Measurements from ENCODE around the gene GIMAP8. TPM values are rescaled to one million over a fixed set of nuclear protein-coding genes. Genes with fewer than 3 reads are reported as not detected.
A peak's percentile ranks its signal among the peaks of the same experiment; 100 is the strongest.

GIMAP8 gene
- total RNA-seq, 2 experiments from 2014 or later, result 7.7 to 9.6 TPM

DNA sequence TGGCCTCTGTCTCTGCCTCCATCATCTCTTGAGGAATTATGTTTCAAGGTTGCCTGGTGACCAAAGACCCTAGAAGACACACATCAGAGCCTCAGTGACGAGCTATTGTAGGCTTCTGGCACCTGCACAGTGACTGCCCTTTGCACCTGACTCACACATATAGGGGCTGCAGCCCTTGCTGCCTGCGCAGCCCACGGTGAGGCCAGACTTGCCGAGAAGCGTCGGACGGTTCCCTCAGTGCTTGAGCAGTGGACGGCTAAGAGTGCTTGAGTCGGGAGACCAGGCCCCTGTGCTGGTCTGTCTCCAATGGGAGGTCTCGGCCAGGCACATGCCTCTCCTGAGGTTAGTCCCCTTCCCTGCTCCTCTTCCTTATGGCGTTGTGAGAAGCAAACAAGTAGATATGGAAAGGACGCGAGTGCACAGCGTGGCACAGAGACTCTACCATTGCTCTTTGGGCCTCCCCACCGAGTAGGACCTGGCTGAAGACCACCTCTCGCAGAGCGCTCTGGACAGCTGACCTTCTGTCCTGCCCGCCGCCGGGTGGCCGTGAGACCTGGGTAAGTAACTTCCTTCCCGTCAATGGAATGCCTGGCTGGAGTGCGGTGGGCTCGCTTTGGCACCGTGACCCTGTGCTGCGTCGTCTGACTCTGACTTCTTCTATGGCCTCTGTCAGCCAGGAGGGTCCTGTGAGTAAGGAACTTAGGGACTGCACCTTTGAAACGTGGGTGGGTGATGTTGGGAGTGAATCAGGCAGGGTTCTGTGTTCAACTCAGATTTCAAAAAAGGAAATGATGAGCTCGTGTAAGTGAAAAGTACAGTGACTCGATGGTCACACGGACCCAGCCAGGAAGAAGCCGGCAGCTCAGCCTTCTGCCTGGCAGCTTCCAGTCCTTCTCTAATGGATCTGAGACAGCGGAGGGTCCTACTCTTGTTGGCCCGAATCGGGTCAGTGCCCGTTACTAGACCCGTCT is 37.6 kb upstream of the GIMAP8 start:
- peaks cover 4% of the 10 kb centered on the region for H3K36me3 Mint-ChIP-seq (ENCODE audit: low read depth)
- no peak overlapping the region for H3K27ac Mint-ChIP-seq
- intact Hi-C loops (cut with DNase I, micrococcal nuclease), result no loop called here
- peaks cover 15% of the 10 kb centered on the region for H3K4me1 Mint-ChIP-seq
- ChIA-PET POLR2A (no interaction called here), CTCF (interaction anchor here (0.7 to 1.5 kb wide), 3 partner anchors 9 to 37 kb away, joined by 3 to 7 read pairs (median 3); no protein-coding TSS in a partner anchor)
- H3K9me3 Mint-ChIP-seq (ENCODE audit: low read depth), result no peaks in the 10 kb centered on the region
- no peaks in the 10 kb centered on the region for H3K27me3 Mint-ChIP-seq
- DNase-seq (no peak), ATAC-seq (peak; percentile 60)
- no peak overlapping the region for H3K4me3 Mint-ChIP-seq

DNA sequence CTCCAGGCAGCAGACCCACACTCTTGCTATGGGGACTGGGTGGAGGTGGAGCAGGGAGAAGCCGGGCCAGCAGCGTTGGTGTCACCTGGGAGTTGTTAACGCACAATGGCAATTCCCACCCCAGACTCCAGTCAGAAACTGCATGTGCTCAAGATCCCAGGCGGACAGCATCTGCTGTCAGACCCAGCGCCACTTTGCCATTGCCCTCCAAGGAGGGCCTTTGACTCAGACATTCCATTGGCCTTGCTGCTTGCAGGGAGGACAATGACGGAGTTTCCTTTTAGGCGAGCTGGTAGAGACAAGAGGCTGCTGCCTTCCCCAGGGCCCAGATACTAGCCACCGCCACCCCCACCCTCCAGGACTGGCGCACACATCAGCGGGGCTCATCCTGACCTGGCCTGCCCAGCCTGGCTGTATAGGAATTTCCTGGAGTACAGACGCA is 36.8 kb upstream of the GIMAP8 start:
- POLR2A ChIA-PET, result no interaction called here
- H3K27me3 Mint-ChIP-seq, result no peaks in the 10 kb centered on the region

DNA sequence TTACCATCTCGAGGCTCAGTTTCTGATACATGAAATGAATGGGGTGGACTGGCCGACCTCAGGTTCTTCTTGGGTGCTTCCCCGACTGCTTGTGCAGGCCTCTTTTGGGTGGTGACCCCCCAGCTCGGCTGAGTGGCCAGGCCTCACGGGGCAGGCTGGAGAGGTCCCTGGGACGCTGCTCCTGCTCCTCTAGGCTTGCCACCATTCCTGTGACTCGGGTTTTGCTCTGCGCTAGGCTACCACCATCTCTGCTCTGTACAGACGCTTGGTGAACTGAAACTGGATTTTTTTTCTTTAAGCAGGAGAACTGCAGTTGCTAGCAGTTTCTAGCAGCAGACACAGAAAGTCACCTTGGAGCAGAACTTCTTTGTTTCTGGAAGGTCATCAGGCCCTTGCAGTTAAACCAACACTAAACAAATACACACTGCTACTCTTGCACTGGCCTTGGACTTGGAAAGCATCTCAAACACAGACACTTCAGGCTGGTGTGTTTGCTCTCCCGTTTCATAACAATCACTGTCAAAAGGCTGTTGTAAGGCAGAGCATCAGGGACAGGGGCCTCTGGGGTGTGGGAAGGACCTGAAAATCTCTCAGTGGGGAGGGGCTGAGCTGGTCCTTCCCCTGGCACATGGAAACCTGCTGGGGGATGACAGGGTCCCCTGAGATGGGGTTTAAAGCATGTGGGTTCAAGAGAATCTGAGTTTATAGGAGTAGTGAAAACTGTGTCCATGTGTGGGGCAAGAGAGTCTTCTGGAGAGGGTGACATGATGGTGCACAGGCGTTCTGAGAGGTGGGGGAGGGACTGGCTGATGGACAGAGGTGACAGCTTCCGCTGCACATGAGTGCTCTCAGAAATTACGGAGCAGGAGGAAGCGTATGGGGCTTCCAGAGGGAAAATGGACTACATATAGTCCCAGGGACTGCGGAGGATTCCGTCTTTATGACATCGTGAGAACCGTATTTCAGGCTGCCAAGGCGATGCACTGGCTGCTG is 35.0 kb upstream of the GIMAP8 start:
- H3K4me1 Mint-ChIP-seq, result peaks cover 9% of the 10 kb centered on the region
- no peak overlapping the region for H3K4me3 Mint-ChIP-seq
- intact Hi-C loops (cut with DNase I, micrococcal nuclease), result no loop called here
- ATAC-seq (no peak), DNase-seq (no peak)
- CTCF ChIA-PET, result interaction anchor here (0.8 kb wide), 1 partner anchor 15 kb away, joined by 4 read pairs; no protein-coding TSS in a partner anchor
- POLR2A ChIA-PET, result no interaction called here
- no peaks in the 10 kb centered on the region for H3K27me3 Mint-ChIP-seq
- H3K36me3 Mint-ChIP-seq (ENCODE audit: low read depth), result no peaks in the 10 kb centered on the region
- H3K9me3 Mint-ChIP-seq (ENCODE audit: low read depth), result no peaks in the 10 kb centered on the region
- no peak overlapping the region for H3K27ac Mint-ChIP-seq

More for the DNA sequence above, 36.8 kb upstream of the GIMAP8 start:
- DNase-seq, result no peak
- no peak for ATAC-seq
- peaks cover 4% of the 10 kb centered on the region for H3K36me3 Mint-ChIP-seq (ENCODE audit: low read depth)
- H3K4me1 Mint-ChIP-seq, result peaks cover 11% of the 10 kb centered on the region
- CTCF ChIA-PET, result interaction anchor here (0.8 to 1.5 kb wide), 2 partner anchors 36 to 37 kb away, joined by 3 to 7 read pairs; no protein-coding TSS in a partner anchor
- H3K4me3 Mint-ChIP-seq, result no peak overlapping the region
- no peaks in the 10 kb centered on the region for H3K9me3 Mint-ChIP-seq (ENCODE audit: low read depth)
- intact Hi-C loops (cut with DNase I, micrococcal nuclease), result no loop called here
- no peak overlapping the region for H3K27ac Mint-ChIP-seq

DNA sequence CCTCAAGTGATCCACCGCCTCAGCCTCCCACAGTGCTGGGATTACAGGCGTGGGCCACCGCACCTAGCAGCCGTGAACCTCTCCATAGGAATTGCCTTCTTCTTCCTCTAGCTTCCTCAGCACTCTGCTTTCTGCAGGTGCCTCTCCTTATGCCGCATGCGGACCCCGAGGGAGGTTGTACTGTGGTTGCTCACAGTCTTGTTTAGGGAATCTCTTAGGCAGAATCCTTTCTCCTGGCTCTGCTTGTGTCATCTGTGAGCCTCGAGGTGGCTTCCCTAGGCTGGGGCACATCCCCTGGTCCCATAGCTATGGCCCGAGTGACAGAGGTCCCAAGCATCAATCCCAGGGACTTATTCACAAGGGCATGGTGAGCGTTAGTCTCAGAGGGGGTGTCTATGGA is 33.2 kb upstream of the GIMAP8 start:
- CTCF ChIA-PET, result interaction anchor here (0.9 to 2.9 kb wide), 2 partner anchors 11 to 55 kb away, joined by 3 to 10 read pairs; no protein-coding TSS in a partner anchor
- Mint-ChIP-seq H3K9me3 (ENCODE audit: low read depth) (no peaks in the 10 kb centered on the region), H3K4me1 (peaks cover 14% of the 10 kb centered on the region), H3K27ac (no peak overlapping the region), H3K36me3 (ENCODE audit: low read depth) (no peaks in the 10 kb centered on the region), H3K4me3 (no peak overlapping the region), H3K27me3 (no peaks in the 10 kb centered on the region)
- no peak for DNase-seq
- no peak for ATAC-seq
- POLR2A ChIA-PET, result no interaction called here
- intact Hi-C loops (cut with DNase I, micrococcal nuclease), result no loop called here

DNA sequence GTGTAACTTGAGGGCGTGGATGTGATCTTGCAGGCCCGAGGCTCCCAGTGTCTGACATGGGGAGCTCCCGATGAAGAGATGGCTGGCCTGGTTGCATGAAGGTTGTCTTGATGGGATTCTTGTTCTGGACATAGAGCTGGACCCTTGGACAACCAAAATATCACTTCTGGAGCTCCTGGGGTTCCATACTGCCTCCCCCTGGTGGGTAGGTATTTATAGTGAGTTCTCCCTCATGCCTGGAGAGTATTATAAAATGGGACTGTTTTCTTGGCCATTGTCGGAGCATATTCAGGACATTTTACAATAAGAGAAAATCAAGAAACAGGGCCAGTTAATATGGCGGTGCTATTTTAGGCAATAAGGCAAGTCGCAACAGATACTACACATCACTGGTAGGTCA is 32.6 kb upstream of the GIMAP8 start:
- Mint-ChIP-seq H3K4me1 (peaks cover 14% of the 10 kb centered on the region), H3K27me3 (no peaks in the 10 kb centered on the region), H3K9me3 (ENCODE audit: low read depth) (no peaks in the 10 kb centered on the region), H3K4me3 (no peak overlapping the region), H3K27ac (no peak overlapping the region), H3K36me3 (ENCODE audit: low read depth) (no peaks in the 10 kb centered on the region)
- ATAC-seq, result no peak
- DNase-seq, result no peak
- POLR2A ChIA-PET, result no interaction called here
- CTCF ChIA-PET, result interaction anchor here (0.9 to 2.9 kb wide), 3 partner anchors 11 to 96 kb away, joined by 3 to 10 read pairs (median 4); no protein-coding TSS in a partner anchor
- intact Hi-C loops (cut with DNase I, micrococcal nuclease), result no loop called here

DNA sequence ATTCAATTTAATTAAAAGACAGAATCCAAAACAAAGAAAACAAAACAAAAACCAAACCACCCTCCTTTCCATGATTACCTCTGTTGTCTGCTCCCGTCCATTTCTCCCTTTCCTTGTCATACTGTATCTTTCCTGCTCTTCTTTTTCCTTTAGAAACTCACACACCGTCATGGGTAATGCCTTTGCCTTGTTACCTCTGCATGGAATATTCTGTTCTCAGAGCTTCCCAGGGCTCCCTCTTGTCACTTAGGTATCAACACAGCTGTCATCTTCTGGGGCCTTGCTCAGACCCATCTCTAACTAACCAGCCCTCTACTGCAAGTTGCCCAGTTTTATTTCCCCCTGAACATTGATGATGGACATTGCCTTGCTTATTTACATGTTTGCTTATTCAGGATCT is 30.2 kb upstream of the GIMAP8 start:
- Mint-ChIP-seq H3K4me3 (no peak overlapping the region), H3K36me3 (ENCODE audit: low read depth) (no peaks in the 10 kb centered on the region), H3K27me3 (no peaks in the 10 kb centered on the region), H3K27ac (no peak overlapping the region), H3K9me3 (ENCODE audit: low read depth) (no peaks in the 10 kb centered on the region), H3K4me1 (peaks cover 5% of the 10 kb centered on the region)
- intact Hi-C loops (cut with DNase I, micrococcal nuclease), result loop anchor here (2.0 to 10.0 kb wide), 3 partner anchors 15 to 365 kb away; a partner anchor contains a TSS
- ChIA-PET CTCF (interaction anchor here (0.5 to 1.1 kb wide), 2 partner anchors 35 to 657 kb away, joined by 3 to 4 read pairs; no protein-coding TSS in a partner anchor), POLR2A (no interaction called here)
- DNase-seq, result no peak
- ATAC-seq, result no peak

DNA sequence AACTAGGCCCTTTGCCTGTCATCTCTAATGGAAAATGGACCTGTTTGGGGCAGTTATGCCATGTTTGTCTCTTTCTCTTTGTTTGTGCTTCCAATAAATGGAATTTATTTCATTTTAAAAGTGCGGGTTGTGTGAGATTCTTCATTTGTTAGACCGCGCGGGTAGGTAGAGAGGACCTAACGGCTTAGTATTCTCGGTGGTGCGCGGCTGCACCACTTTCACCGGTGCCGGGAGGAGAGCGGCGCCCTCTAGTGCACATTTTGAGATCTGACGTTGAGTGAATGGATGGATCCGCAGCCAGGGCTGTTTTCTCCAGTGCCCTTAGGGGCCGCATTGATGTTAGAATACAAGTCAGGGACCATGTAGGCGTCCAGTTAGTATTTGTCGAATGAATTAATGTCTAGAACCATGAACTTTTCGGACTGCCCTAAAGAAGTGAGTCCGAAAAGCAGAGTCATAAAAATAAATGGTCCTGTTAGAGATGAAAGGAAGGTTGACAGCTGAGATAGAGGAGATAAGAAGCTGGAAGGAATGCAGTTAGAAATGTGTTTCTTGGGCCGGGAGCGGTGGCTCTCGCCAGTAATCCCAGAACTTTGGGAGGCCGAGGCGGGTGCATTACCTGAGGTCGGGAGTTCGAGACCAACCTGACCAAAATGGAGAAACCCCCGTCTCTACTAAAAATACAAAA is 29.3 kb upstream of the GIMAP8 start:
- Mint-ChIP-seq H3K36me3 (ENCODE audit: low read depth) (no peaks in the 10 kb centered on the region), H3K4me1 (peaks cover 5% of the 10 kb centered on the region), H3K4me3 (no peak overlapping the region), H3K9me3 (ENCODE audit: low read depth) (no peaks in the 10 kb centered on the region), H3K27ac (peak overlapping the region; percentile 2), H3K27me3 (no peaks in the 10 kb centered on the region)
- ATAC-seq (peak; percentile 100), DNase-seq (peak; percentile 93)
- intact Hi-C loops (cut with DNase I, micrococcal nuclease), result loop anchor here (1.0 to 10.0 kb wide), 6 partner anchors 14 to 366 kb away; a partner anchor contains a TSS
- POLR2A ChIA-PET, result interaction anchor here (0.6 kb wide), 1 partner anchor 48 kb away, joined by 3 read pairs; no protein-coding TSS in a partner anchor
- CTCF ChIA-PET, result interaction anchor here (0.6 to 1.4 kb wide), 13 partner anchors 9 to 343 kb away, joined by 3 to 6 read pairs (median 4); no protein-coding TSS in a partner anchor

DNA sequence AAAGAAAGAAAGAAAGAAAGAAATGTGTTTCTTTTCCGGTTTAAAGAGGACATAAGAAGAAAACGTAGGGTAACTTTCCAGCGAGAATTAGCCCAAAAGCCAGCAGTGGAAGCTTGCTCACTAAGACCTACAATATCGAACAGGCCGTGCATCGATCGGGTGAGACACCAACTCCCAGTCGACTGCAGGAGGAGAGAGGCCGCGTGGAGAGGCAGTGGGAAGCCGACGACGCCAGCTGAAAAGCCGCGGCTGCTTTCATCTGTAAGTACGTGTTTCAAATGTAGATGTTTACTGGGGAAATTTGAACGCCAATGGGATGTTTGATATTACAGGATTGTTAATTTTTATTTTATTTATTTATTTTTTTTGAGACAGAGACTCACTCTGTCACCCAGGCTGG is 28.6 kb upstream of the GIMAP8 start:
- Mint-ChIP-seq H3K4me1 (peaks cover 5% of the 10 kb centered on the region), H3K4me3 (no peak overlapping the region), H3K27me3 (no peaks in the 10 kb centered on the region), H3K27ac (no peak overlapping the region), H3K36me3 (ENCODE audit: low read depth) (no peaks in the 10 kb centered on the region), H3K9me3 (ENCODE audit: low read depth) (no peaks in the 10 kb centered on the region)
- POLR2A ChIA-PET, result interaction anchor here (0.6 kb wide), 1 partner anchor 48 kb away, joined by 3 read pairs; no protein-coding TSS in a partner anchor
- no peak for ATAC-seq
- CTCF ChIA-PET, result interaction anchor here (0.6 to 1.4 kb wide), 13 partner anchors 10 to 343 kb away, joined by 3 to 6 read pairs (median 4); no protein-coding TSS in a partner anchor
- DNase-seq, result no peak
- intact Hi-C loops (cut with DNase I, micrococcal nuclease), result loop anchor here (1.0 to 10.0 kb wide), 6 partner anchors 15 to 367 kb away; a partner anchor contains a TSS

DNA sequence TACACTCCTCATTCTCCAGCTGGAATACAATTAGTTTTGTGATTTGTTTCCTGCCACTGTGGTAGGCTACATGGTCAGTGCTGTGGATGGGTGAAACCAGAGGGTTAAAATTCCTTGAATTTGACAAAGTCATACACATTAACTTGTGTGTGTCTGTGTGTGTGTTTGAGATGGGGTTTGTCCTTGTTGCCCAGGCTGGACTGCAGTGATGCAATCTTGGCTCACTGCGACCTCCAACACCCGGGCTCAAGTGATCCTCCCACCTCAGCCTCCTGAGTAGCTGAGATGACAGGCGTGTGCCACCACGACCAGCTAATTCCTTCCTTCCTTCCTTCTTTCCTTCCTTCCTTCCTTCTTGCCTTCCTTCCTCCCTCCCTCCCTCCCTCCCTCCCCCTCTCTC is 24.8 kb upstream of the GIMAP8 start:
- POLR2A ChIA-PET, result no interaction called here
- CTCF ChIA-PET, result no interaction called here
- Mint-ChIP-seq H3K36me3 (ENCODE audit: low read depth) (no peaks in the 10 kb centered on the region), H3K27me3 (no peaks in the 10 kb centered on the region), H3K27ac (no peak overlapping the region), H3K4me3 (no peak overlapping the region), H3K9me3 (ENCODE audit: low read depth) (no peaks in the 10 kb centered on the region), H3K4me1 (peaks cover 9% of the 10 kb centered on the region)
- intact Hi-C loops (cut with DNase I, micrococcal nuclease), result loop anchor here in 1 of 2 experiments (10.0 kb wide), 1 partner anchor 371 kb away; no protein-coding TSS in a partner anchor
- no peak for DNase-seq
- ATAC-seq, result no peak

DNA sequence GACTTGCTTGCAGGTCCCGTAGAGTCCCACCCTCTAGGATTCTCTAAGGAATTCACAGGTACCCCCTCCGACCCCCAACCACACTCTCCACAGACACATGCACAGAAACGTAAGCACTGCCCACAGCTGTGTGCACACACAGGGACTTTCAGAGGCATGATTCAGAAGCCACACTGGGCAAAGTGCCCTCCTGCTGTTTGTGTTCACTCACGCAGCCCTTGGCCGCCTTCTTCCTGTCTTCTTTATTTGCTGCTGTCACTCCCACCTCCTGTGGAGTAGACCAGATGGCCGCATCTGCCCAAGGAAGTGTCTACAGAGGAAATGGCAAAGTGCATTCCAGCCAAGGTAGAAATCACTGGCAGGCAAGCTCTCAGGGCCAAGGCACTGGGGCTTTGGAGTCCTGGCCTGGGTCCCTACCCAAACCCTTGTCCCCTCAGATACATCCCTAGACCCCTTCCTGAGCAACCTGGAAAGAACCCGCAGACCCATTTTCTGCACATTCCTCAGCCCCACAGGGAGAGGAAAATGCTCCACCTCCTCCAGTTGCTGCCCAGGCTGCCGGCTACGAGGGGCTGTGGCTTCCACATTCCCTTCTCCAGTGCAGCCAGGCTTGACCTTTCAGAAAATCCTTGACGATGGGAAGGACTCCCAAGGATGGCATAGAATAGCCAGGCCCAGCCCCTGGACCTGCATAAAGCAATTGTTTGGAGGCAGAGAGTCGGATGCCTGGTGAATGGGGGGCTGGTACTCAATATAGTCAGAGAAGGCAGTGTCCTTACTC is 21.6 kb upstream of the GIMAP8 start:
- H3K4me1 Mint-ChIP-seq, result peaks cover 10% of the 10 kb centered on the region
- ChIA-PET POLR2A (no interaction called here), CTCF (interaction anchor here (0.7 kb wide), 1 partner anchor 470 kb away, joined by 4 read pairs; no protein-coding TSS in a partner anchor)
- H3K27me3 Mint-ChIP-seq, result peaks cover 3% of the 10 kb centered on the region
- intact Hi-C loops (cut with DNase I, micrococcal nuclease), result loop anchor here in 1 of 2 experiments (10.0 kb wide), 1 partner anchor 374 kb away; no protein-coding TSS in a partner anchor
- H3K36me3 Mint-ChIP-seq (ENCODE audit: low read depth), result no peaks in the 10 kb centered on the region
- H3K4me3 Mint-ChIP-seq, result no peak overlapping the region
- no peaks in the 10 kb centered on the region for H3K9me3 Mint-ChIP-seq (ENCODE audit: low read depth)
- H3K27ac Mint-ChIP-seq, result no peak overlapping the region
- DNase-seq, result peak; percentile 44
- peak; percentile 81 for ATAC-seq
